Liver (tissue), 9 donors: Measurements from ENCODE around the gene C10orf105. TPM values are rescaled to one million over a fixed set of nuclear protein-coding genes. Genes with fewer than 3 reads are reported as not detected.

ENCODE experiments used
- DNase-seq: peaks from one replicate; pipeline ENCODE4 v3.0.0-alpha.2; 2017; ENCODE audit warnings: low spot score
- H3K27ac ChIP-seq, 2 donors: one replicate each; pipeline ENCODE4 v1.7.0; 2013; ENCODE audit warnings: inconsistent platforms in 2 of 2, low read length in 2 of 2, control low read depth in 1 of 2, low read depth in 1 of 2, mild to moderate bottlenecking in 1 of 2
- H3K27me3 ChIP-seq, 4 donors: one replicate each; pipeline versions ENCODE4 v1.6.1 to v1.7.0; 2013; ENCODE audit warnings: low read length in 3 of 4, inconsistent platforms in 1 of 4, mild to moderate bottlenecking in 1 of 4, moderate library complexity in 1 of 4; ENCODE audit not compliant: control insufficient read depth in 4 of 4, insufficient read depth in 4 of 4
- H3K36me3 ChIP-seq, 4 donors: one replicate each; pipeline versions ENCODE4 v1.6.1 to v1.7.0; 2013; ENCODE audit warnings: low read length in 3 of 4, mild to moderate bottlenecking in 3 of 4, low read depth in 1 of 4, moderate library complexity in 1 of 4; ENCODE audit not compliant: control insufficient read depth in 4 of 4, insufficient read depth in 3 of 4
- H3K4me1 ChIP-seq, 4 donors: one replicate each; pipeline versions ENCODE4 v1.6.1 to v1.7.0; 2013; ENCODE audit warnings: low read length in 3 of 4, mild to moderate bottlenecking in 3 of 4, moderate library complexity in 1 of 4; ENCODE audit not compliant: control insufficient read depth in 4 of 4, insufficient read depth in 4 of 4
- H3K4me3 ChIP-seq, 3 donors: one replicate each; pipeline versions ENCODE4 v1.6.1 to v1.7.0; 2013; ENCODE audit warnings: low read length in 3 of 3, control low read depth in 1 of 3, low read depth in 1 of 3, mild to moderate bottlenecking in 1 of 3
- H3K9ac ChIP-seq, 2 donors: one replicate each; pipeline ENCODE4 v1.7.0; 2013; ENCODE audit warnings: low read length in 2 of 2, mild to moderate bottlenecking in 2 of 2, moderate library complexity in 2 of 2, control low read depth in 1 of 2, low read depth in 1 of 2
- H3K9me3 ChIP-seq, 4 donors: one replicate each; pipeline versions ENCODE4 v1.6.1 to v1.7.0; 2013; ENCODE audit warnings: low read length in 3 of 4; ENCODE audit not compliant: control insufficient read depth in 4 of 4
- FOXA1 ChIP-seq: IDR thresholded peaks from 2 replicates; pipeline ENCODE4 v1.6.1; 2016; ENCODE audit warnings: antibody characterized with exemption
- HNF4A ChIP-seq, 2 donors: conservative IDR thresholded peaks; 2 replicates each; pipeline ENCODE4 v1.6.1; 2016; ENCODE audit warnings: antibody characterized with exemption in 2 of 2, mild to moderate bottlenecking in 2 of 2
- HNF4G ChIP-seq: IDR thresholded peaks from 2 replicates; pipeline ENCODE4 v1.6.1; 2016; ENCODE audit warnings: antibody characterized with exemption
- JUND ChIP-seq, 2 donors: IDR thresholded peaks; 2 replicates each; pipeline ENCODE4 v1.6.1; 2016; ENCODE audit warnings: antibody characterized with exemption in 2 of 2
- NR2F2 ChIP-seq: IDR thresholded peaks from 2 replicates; pipeline ENCODE4 v1.6.1; 2016; ENCODE audit warnings: antibody characterized with exemption
- RXRA ChIP-seq, 2 donors: IDR thresholded peaks; 2 replicates each; pipeline ENCODE4 v1.6.1; 2017 to 2018; ENCODE audit warnings: antibody characterized with exemption in 2 of 2, mild to moderate bottlenecking in 1 of 2
- SP1 ChIP-seq: IDR thresholded peaks from 2 replicates; pipeline ENCODE4 v1.6.1; 2018; ENCODE audit warnings: antibody characterized with exemption, mild to moderate bottlenecking
- TAF1 ChIP-seq: conservative IDR thresholded peaks from 2 replicates; pipeline ENCODE4 v1.6.1; 2016; ENCODE audit warnings: antibody characterized with exemption, mild to moderate bottlenecking
- YY1 ChIP-seq: IDR thresholded peaks from 2 replicates; pipeline ENCODE4 v1.6.1; 2016; ENCODE audit warnings: antibody characterized with exemption, mild to moderate bottlenecking
- WGBS: extraction: QIAGEN DNeasy Blood & Tissue Kit; methylation state at CpG from one replicate; pipeline ENCODE4 v1.1.7; 2013; 5-methylcytosine and 5-hydroxymethylcytosine counted together
- polyA plus RNA-seq, 2 donors: library from polyadenylated mRNA; stranded (reverse) in 1 of 2; unstranded in 1 of 2; fragments of 200-250 nt in 1 of 2; fragments of >200 nt in 1 of 2; fragmentation: Nextera tagmentation in 1 of 2; extraction: Ambion mirVana in 1 of 2; gene quantifications; one replicate each; pipeline versions ENCODE4 v1.2.1 to v1.2.3, GENCODE V29; 2013 to 2015
- total RNA-seq, 2 donors: library from RNA; depleted of rRNA; stranded (reverse); fragments of >200 nt; gene quantifications; one replicate each; pipeline ENCODE4 v1.2.3, GENCODE V29; 2014
- TF ChIP-seq, protein P1 (sequence below): IDR thresholded peaks from 2 replicates; pipeline ENCODE4 v1.6.1; 2016; ENCODE audit warnings: antibody characterized with exemption
- TF ChIP-seq, protein P2 (sequence below): fragments of 150-350 bp; IDR thresholded peaks from 2 replicates; pipeline ENCODE4 v1.5.1; 2017; ENCODE audit warnings: improper control_type of control experiment, low read depth, low read length; ENCODE audit not compliant: missing input control
- TF ChIP-seq, protein P3 (sequence below): IDR thresholded peaks from 2 replicates; pipeline ENCODE4 v1.6.1; 2016; ENCODE audit warnings: antibody characterized with exemption
- TF ChIP-seq, protein P4 (sequence below): IDR thresholded peaks from 2 replicates; pipeline ENCODE4 v1.6.1; 2016; ENCODE audit warnings: antibody characterized with exemption
- TF ChIP-seq, protein P5 (sequence below): IDR thresholded peaks from 2 replicates; pipeline ENCODE4 v1.6.1; 2016; ENCODE audit warnings: antibody characterized with exemption, mild to moderate bottlenecking
- donor health status: healthy.
- donor health status: healthy.
- donor health status: healthy.
- donor health status: healthy.
- donor health status: healthy.

Gene C10orf105
- total and polyA plus RNA-seq, 4 donors = under 0.01 to 0.07 TPM; not detected in 2

DNA sequence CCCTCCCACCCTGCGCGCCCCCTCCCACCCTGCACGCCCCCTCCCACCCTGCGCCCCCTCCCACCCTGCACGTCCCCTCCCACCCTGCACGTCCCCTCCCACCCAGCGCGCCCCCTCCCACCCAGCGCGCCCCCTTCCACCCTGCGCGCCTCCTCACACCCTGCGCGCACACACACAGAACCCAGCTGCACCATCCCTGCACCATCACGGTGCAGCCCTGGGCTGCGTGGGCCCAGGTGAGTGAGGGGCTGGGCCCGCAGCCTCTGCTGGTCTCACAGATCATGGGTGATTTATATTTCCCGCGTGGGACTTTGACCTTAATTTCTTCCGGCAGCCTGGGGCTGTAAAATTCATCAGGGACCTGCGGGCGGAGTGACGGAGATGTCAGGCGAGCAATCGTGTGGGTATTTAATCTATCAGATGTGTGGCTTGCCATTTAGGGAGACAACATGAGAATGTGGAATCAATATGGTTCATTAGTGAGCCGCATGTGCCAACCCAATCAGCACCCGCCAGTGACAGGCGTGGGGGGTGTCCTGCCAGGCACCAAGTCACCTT, 57.7 kb downstream of the C10orf105 start:
- Histone ChIP-seq H3K27me3 (no peaks in the 10 kb centered on the region), H3K9ac (no peak overlapping the region), H3K4me1 (peaks cover 0 to 7% (median 3%) of the 10 kb centered on the region in 4 donors), H3K36me3 (no peaks in the 10 kb centered on the region), H3K27ac (no peak overlapping the region), H3K9me3 (no peaks in the 10 kb centered on the region), H3K4me3 (no peak overlapping the region)
- TF ChIP-seq, protein P1, sequence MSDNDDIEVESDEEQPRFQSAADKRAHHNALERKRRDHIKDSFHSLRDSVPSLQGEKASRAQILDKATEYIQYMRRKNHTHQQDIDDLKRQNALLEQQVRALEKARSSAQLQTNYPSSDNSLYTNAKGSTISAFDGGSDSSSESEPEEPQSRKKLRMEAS = no peak
- no peak for TF ChIP-seq YY1
- TF ChIP-seq, protein P2, sequence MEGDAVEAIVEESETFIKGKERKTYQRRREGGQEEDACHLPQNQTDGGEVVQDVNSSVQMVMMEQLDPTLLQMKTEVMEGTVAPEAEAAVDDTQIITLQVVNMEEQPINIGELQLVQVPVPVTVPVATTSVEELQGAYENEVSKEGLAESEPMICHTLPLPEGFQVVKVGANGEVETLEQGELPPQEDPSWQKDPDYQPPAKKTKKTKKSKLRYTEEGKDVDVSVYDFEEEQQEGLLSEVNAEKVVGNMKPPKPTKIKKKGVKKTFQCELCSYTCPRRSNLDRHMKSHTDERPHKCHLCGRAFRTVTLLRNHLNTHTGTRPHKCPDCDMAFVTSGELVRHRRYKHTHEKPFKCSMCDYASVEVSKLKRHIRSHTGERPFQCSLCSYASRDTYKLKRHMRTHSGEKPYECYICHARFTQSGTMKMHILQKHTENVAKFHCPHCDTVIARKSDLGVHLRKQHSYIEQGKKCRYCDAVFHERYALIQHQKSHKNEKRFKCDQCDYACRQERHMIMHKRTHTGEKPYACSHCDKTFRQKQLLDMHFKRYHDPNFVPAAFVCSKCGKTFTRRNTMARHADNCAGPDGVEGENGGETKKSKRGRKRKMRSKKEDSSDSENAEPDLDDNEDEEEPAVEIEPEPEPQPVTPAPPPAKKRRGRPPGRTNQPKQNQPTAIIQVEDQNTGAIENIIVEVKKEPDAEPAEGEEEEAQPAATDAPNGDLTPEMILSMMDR = no peak
- no peak for TF ChIP-seq SP1
- TF ChIP-seq HNF4A (conservative IDR thresholded peaks at IDR 0.05) = no peak
- TF ChIP-seq, protein P3, sequence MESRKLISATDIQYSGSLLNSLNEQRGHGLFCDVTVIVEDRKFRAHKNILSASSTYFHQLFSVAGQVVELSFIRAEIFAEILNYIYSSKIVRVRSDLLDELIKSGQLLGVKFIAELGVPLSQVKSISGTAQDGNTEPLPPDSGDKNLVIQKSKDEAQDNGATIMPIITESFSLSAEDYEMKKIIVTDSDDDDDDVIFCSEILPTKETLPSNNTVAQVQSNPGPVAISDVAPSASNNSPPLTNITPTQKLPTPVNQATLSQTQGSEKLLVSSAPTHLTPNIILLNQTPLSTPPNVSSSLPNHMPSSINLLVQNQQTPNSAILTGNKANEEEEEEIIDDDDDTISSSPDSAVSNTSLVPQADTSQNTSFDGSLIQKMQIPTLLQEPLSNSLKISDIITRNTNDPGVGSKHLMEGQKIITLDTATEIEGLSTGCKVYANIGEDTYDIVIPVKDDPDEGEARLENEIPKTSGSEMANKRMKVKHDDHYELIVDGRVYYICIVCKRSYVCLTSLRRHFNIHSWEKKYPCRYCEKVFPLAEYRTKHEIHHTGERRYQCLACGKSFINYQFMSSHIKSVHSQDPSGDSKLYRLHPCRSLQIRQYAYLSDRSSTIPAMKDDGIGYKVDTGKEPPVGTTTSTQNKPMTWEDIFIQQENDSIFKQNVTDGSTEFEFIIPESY = no peak
- TF ChIP-seq NR2F2 = no peak
- TF ChIP-seq FOXA1 = no peak
- TF ChIP-seq, protein P4, sequence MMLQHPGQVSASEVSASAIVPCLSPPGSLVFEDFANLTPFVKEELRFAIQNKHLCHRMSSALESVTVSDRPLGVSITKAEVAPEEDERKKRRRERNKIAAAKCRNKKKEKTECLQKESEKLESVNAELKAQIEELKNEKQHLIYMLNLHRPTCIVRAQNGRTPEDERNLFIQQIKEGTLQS = no peak
- no peak for TF ChIP-seq HNF4G
- no peak for TF ChIP-seq JUND (IDR thresholded peaks at IDR 0.05)
- TF ChIP-seq, protein P5, sequence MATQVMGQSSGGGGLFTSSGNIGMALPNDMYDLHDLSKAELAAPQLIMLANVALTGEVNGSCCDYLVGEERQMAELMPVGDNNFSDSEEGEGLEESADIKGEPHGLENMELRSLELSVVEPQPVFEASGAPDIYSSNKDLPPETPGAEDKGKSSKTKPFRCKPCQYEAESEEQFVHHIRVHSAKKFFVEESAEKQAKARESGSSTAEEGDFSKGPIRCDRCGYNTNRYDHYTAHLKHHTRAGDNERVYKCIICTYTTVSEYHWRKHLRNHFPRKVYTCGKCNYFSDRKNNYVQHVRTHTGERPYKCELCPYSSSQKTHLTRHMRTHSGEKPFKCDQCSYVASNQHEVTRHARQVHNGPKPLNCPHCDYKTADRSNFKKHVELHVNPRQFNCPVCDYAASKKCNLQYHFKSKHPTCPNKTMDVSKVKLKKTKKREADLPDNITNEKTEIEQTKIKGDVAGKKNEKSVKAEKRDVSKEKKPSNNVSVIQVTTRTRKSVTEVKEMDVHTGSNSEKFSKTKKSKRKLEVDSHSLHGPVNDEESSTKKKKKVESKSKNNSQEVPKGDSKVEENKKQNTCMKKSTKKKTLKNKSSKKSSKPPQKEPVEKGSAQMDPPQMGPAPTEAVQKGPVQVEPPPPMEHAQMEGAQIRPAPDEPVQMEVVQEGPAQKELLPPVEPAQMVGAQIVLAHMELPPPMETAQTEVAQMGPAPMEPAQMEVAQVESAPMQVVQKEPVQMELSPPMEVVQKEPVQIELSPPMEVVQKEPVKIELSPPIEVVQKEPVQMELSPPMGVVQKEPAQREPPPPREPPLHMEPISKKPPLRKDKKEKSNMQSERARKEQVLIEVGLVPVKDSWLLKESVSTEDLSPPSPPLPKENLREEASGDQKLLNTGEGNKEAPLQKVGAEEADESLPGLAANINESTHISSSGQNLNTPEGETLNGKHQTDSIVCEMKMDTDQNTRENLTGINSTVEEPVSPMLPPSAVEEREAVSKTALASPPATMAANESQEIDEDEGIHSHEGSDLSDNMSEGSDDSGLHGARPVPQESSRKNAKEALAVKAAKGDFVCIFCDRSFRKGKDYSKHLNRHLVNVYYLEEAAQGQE = no peak
- no peak for TF ChIP-seq RXRA (IDR thresholded peaks at IDR 0.05)
- TF ChIP-seq TAF1 = no peak
- 85% methylated on average over 28 of the region's 28 CpGs for WGBS
- DNase-seq = no peak

Other genes starting within 250 kb of the C10orf105 start
- 10 to 100 TPM; 11.3 to 12.2 TPM for gene VSIR, start 53.7 kb upstream of the C10orf105 start, total RNA-seq
- gene VSIR, start 53.7 kb upstream of the C10orf105 start, polyA plus RNA-seq = 10 to 100 TPM in 1 of 2 donors, 1 to 10 TPM in 1; 7.2 to 10.3 TPM
- gene PSAP, start 131.5 kb upstream of the C10orf105 start, total RNA-seq = 100 to 1,000 TPM; 435 to 510 TPM
- gene PSAP, start 131.5 kb upstream of the C10orf105 start, polyA plus RNA-seq = 100 to 1,000 TPM; 255 to 671 TPM
- gene CHST3, start 244.6 kb upstream of the C10orf105 start, total RNA-seq = 1 to 10 TPM; 1.1 to 4.3 TPM
- gene CHST3, start 244.6 kb upstream of the C10orf105 start, polyA plus RNA-seq = 1 to 10 TPM in 1 of 2 donors, under 1 TPM in 1; 0.29 to 1.9 TPM